ENCODE data around the gene ULBP2.

GRCh38 chr6:149995971-149996370, 54.2 kb downstream of the ULBP2 start:
- TF ChIP-seq CTCF (IDR thresholded peaks at IDR 0.05), result no peak
- TF ChIP-seq POLR2A (IDR thresholded peaks at IDR 0.05), result no peak
